Naive thymus-derived CD4-positive, alpha-beta T cell (primary cell): ENCODE measurements around the gene CSNK1G1. TPM values are rescaled to one million over a fixed set of nuclear protein-coding genes. Genes with fewer than 3 reads are reported as not detected.

Experiments
- ATAC-seq: fragments of 150-1000 bp; cut with Tn5 transposase; 2 replicates; pipeline ENCODE4 v1.10.0; 2021; ENCODE audit warnings: mild to moderate bottlenecking, moderate library complexity
- CTCF ChIA-PET: fragments of 350-600 bp; sonication (Branson Sonifier 250); formaldehyde crosslinking; loops from one replicate; lab custom pipeline; 2021; ENCODE audit warnings: antibody characterized with exemption; lab: Charles Lee
- POLR2A ChIA-PET: fragments of 350-600 bp; sonication (Branson Sonifier 250); formaldehyde crosslinking; loops from one replicate; lab custom pipeline; 2021; ENCODE audit warnings: antibody characterized with exemption, inconsistent platforms; lab: Charles Lee
- DNase-seq, 9 donors: peaks; one replicate each; pipeline versions ENCODE4 v3.0.0 to v3.0.0-alpha.2; 2020 to 2022; ENCODE audit warnings: mixed read lengths in 1 of 9
- H3K27ac ChIP-seq: one replicate; pipeline ENCODE4 v1.7.0; 2013; ENCODE audit warnings: mild to moderate bottlenecking, low read depth, low read length, moderate library complexity
- H3K27me3 ChIP-seq, 2 donors: one replicate each; pipeline ENCODE4 v1.7.0; 2013; ENCODE audit warnings: low read length in 2 of 2, mild to moderate bottlenecking in 2 of 2, moderate library complexity in 2 of 2; ENCODE audit not compliant: control insufficient read depth in 2 of 2, insufficient read depth in 2 of 2
- H3K36me3 ChIP-seq, 3 experiments: 1 replicate in 2 of 3; 2 replicates in 1 of 3; pipeline ENCODE4 v1.7.0; 2013; ENCODE audit warnings: low read length in 3 of 3, mild to moderate bottlenecking in 3 of 3, moderate library complexity in 1 of 3; ENCODE audit not compliant: insufficient read depth in 3 of 3, control insufficient read depth in 2 of 3
- H3K4me1 ChIP-seq, 2 donors: one replicate each; pipeline ENCODE4 v1.7.0; 2013; ENCODE audit warnings: low read length in 2 of 2, mild to moderate bottlenecking in 2 of 2, moderate library complexity in 1 of 2; ENCODE audit not compliant: control insufficient read depth in 2 of 2, insufficient read depth in 2 of 2
- H3K4me3 ChIP-seq: 2 replicates; pipeline ENCODE4 v1.7.0; 2013; ENCODE audit warnings: mild to moderate bottlenecking, low read length
- H3K9me3 ChIP-seq, 3 experiments: 1 replicate in 2 of 3; 2 replicates in 1 of 3; pipeline ENCODE4 v1.7.0; 2013; ENCODE audit warnings: low read length in 3 of 3; ENCODE audit not compliant: control insufficient read depth in 2 of 3
- H3K27ac Mint-ChIP-seq, 9 donors: one replicate each; pipeline ENCODE4 v1.8.0; 2020 to 2022; ENCODE audit warnings: mixed read lengths in 9 of 9, mild to moderate bottlenecking in 8 of 9, moderate library complexity in 5 of 9, inconsistent platforms in 2 of 9
- H3K27me3 Mint-ChIP-seq, 5 donors: one replicate each; pipeline ENCODE4 v1.8.0; 2021 to 2022; ENCODE audit warnings: mixed read lengths in 5 of 5, mild to moderate bottlenecking in 1 of 5
- H3K36me3 Mint-ChIP-seq, 5 donors: one replicate each; pipeline ENCODE4 v1.8.0; 2020 to 2022; ENCODE audit warnings: mixed read lengths in 5 of 5, mild to moderate bottlenecking in 3 of 5, inconsistent platforms in 1 of 5
- H3K4me1 Mint-ChIP-seq, 7 donors: one replicate each; pipeline ENCODE4 v1.8.0; 2020 to 2022; ENCODE audit warnings: mixed read lengths in 7 of 7, mild to moderate bottlenecking in 3 of 7, inconsistent platforms in 1 of 7
- H3K4me3 Mint-ChIP-seq, 10 donors: one replicate each; pipeline ENCODE4 v1.8.0; 2020 to 2022; ENCODE audit warnings: mild to moderate bottlenecking in 10 of 10, mixed read lengths in 10 of 10, moderate library complexity in 6 of 10, inconsistent platforms in 2 of 10
- H3K9me3 Mint-ChIP-seq, 11 donors: one replicate each; pipeline ENCODE4 v1.8.0; 2020 to 2022; ENCODE audit warnings: mixed read lengths in 11 of 11, mild to moderate bottlenecking in 4 of 11, inconsistent platforms in 1 of 11, moderate library complexity in 1 of 11
- intact Hi-C, 2 donors: fragments of 100-400 bp; cut with micrococcal nuclease; formaldehyde crosslinking; loops; one replicate each; pipeline ENCODE4 v1.15.1; 2023
- polyA plus RNA-seq, 2 donors: library from polyadenylated mRNA; unstranded; fragments of 300-500 nt; fragmentation: Illumina TruSeq; gene quantifications; one replicate each; pipeline ENCODE4 v1.2.3, GENCODE V29; 2021
- total RNA-seq, 6 experiments: library from RNA in 5 of 6; stranded (reverse) in 5 of 6; gene quantifications; 1 replicate in 5 of 6; 2 replicates in 1 of 6; pipeline ENCODE4 v1.2.3 and lab custom pipeline; 2021 to 2026

CSNK1G1 gene
- total and polyA plus RNA-seq, 7 experiments from 2014 or later: 18.2 to 31.4 (median 26.4) TPM

- Mint-ChIP-seq H3K36me3 (peaks cover 13 to 30% (median 27%) of the 10 kb centered on the region in 5 donors), H3K4me3 (peak overlapping the region; percentile 80 to 97 (median 90)), H3K4me1 (peaks cover 34 to 58% (median 49%) of the 10 kb centered on the region in 7 donors), H3K9me3 (no peaks in the 10 kb centered on the region), H3K27ac (peak overlapping the region; percentile 78 to 97 (median 92)), H3K27me3 (peaks cover 0 to 2% (median 0%) of the 10 kb centered on the region in 5 donors)
- intact Hi-C loops: loop anchor here (2.0 to 10.0 kb wide), 7 partner anchors 490 to 1705 kb away; partner anchors contain the start of genes RNU5A-1 (in 2 of the 2), PDCD7 (in 1 of the 2), RAB11A (in 1 of the 2) and SPG21 (in 1 of the 2)
- no peaks in the 10 kb centered on the region for H3K27me3 ChIP-seq
- peak overlapping the region; percentile 76 for H3K4me3 ChIP-seq
- peak overlapping the region; percentile 97 for H3K27ac ChIP-seq
- peaks cover 17 to 29% of the 10 kb centered on the region in 2 donors for H3K4me1 ChIP-seq
- H3K36me3 ChIP-seq: peaks cover 10 to 39% (median 15%) of the 10 kb centered on the region in 3 experiments
- ATAC-seq: no peak
- ChIA-PET CTCF (interaction anchor here (3.2 kb wide), 1 partner anchor 8 kb away, joined by 11 read pairs; no protein-coding TSS in a partner anchor), POLR2A (interaction anchor here (0.5 to 6.6 kb wide), 6 partner anchors 10 to 264 kb away, joined by 3 to 55 read pairs (median 6); partner anchors contain the start of genes SNX1, SNX22 and TRIP4)
- H3K9me3 ChIP-seq: no peaks in the 10 kb centered on the region
- peak in 1 of 9 donors; percentile 14 for DNase-seq
Observed at GRCh38 chr15:64161688-64162477, 194.1 kb downstream of the CSNK1G1 start.

GRCh38 chr15:64158363-64159134 lies 197.4 kb downstream of the CSNK1G1 start:
- H3K27me3 Mint-ChIP-seq: peaks cover 0 to 2% (median 1%) of the 10 kb centered on the region in 5 donors
- peaks cover 34 to 45% (median 38%) of the 10 kb centered on the region in 7 donors for H3K4me1 Mint-ChIP-seq
- Histone ChIP-seq H3K4me1 (peaks cover 12 to 24% of the 10 kb centered on the region in 2 donors), H3K36me3 (peaks cover 19 to 69% (median 21%) of the 10 kb centered on the region in 3 experiments), H3K27me3 (no peaks in the 10 kb centered on the region), H3K27ac (no peak overlapping the region), H3K9me3 (no peaks in the 10 kb centered on the region), H3K4me3 (no peak overlapping the region)
- H3K4me3 Mint-ChIP-seq: peak overlapping the region in 3 of 10 donors; percentile 12 to 57 (median 52)
- H3K36me3 Mint-ChIP-seq: peaks cover 13 to 39% (median 30%) of the 10 kb centered on the region in 5 donors
- H3K27ac Mint-ChIP-seq: peak overlapping the region in 8 of 9 donors; percentile 7 to 81 (median 68)
- H3K9me3 Mint-ChIP-seq: no peaks in the 10 kb centered on the region
- DNase-seq: no peak
- ChIA-PET POLR2A (interaction anchor here (0.7 to 1.6 kb wide), 4 partner anchors 14 to 1583 kb away, joined by 3 to 4 read pairs (median 4); partner anchors contain the start of gene SNX1), CTCF (interaction anchor here (0.5 kb wide), 1 partner anchor 503 kb away, joined by 3 read pairs; no protein-coding TSS in a partner anchor)
- ATAC-seq: no peak
- intact Hi-C loops: loop anchor here in 1 of 2 donors (10.0 kb wide), 1 partner anchor 554 kb away; no protein-coding TSS in a partner anchor

GRCh38 chr15:64157599-64158125 lies 198.3 kb downstream of the CSNK1G1 start:
- Histone ChIP-seq H3K27ac (no peak overlapping the region), H3K4me3 (no peak overlapping the region), H3K4me1 (peaks cover 19 to 30% of the 10 kb centered on the region in 2 donors), H3K9me3 (no peaks in the 10 kb centered on the region), H3K27me3 (no peaks in the 10 kb centered on the region), H3K36me3 (peaks cover 19 to 68% (median 21%) of the 10 kb centered on the region in 3 experiments)
- Mint-ChIP-seq H3K4me3 (no peak overlapping the region), H3K4me1 (peaks cover 34 to 49% (median 44%) of the 10 kb centered on the region in 7 donors), H3K36me3 (peaks cover 13 to 41% (median 30%) of the 10 kb centered on the region in 5 donors), H3K27me3 (peaks cover 0 to 7% (median 4%) of the 10 kb centered on the region in 5 donors), H3K27ac (peak overlapping the region in 1 of 9 donors; percentile 73), H3K9me3 (no peaks in the 10 kb centered on the region)
- ChIA-PET CTCF (no interaction called here), POLR2A (interaction anchor here (1.3 to 1.6 kb wide), 3 partner anchors 10 to 62 kb away, joined by 3 to 4 read pairs (median 3); partner anchors contain the start of gene SNX1)
- intact Hi-C loops: loop anchor here in 1 of 2 donors (10.0 kb wide), 1 partner anchor 553 kb away; no protein-coding TSS in a partner anchor
- no peak for ATAC-seq
- DNase-seq: no peak

- CTCF ChIA-PET: no interaction called here
- Mint-ChIP-seq H3K4me1 (peaks cover 30 to 46% (median 43%) of the 10 kb centered on the region in 7 donors), H3K4me3 (peak overlapping the region in 1 of 10 donors; percentile 53), H3K27ac (peak overlapping the region in 3 of 9 donors; percentile 16 to 38 (median 25)), H3K9me3 (no peaks in the 10 kb centered on the region), H3K36me3 (peaks cover 13 to 35% (median 27%) of the 10 kb centered on the region in 5 donors), H3K27me3 (peaks cover 0 to 9% (median 4%) of the 10 kb centered on the region in 5 donors)
- Histone ChIP-seq H3K9me3 (no peaks in the 10 kb centered on the region), H3K4me3 (no peak overlapping the region), H3K36me3 (peaks cover 19 to 65% (median 21%) of the 10 kb centered on the region in 3 experiments), H3K4me1 (peaks cover 19 to 27% of the 10 kb centered on the region in 2 donors), H3K27me3 (peaks cover 0 to 4% of the 10 kb centered on the region in 2 donors), H3K27ac (no peak overlapping the region)
- POLR2A ChIA-PET: interaction anchor here (1.3 to 1.6 kb wide), 2 partner anchors 9 to 16 kb away, joined by 3 read pairs; no protein-coding TSS in a partner anchor
- no peak for ATAC-seq
- intact Hi-C loops: loop anchor here in 1 of 2 donors (10.0 kb wide), 1 partner anchor 552 kb away; no protein-coding TSS in a partner anchor
- no peak for DNase-seq
Observed at GRCh38 chr15:64156652-64157331, 199.2 kb downstream of the CSNK1G1 start.

GRCh38 chr15:64155802-64156651 lies 199.9 kb downstream of the CSNK1G1 start:
- Histone ChIP-seq H3K4me1 (peaks cover 13 to 22% of the 10 kb centered on the region in 2 donors), H3K9me3 (no peaks in the 10 kb centered on the region), H3K4me3 (no peak overlapping the region), H3K27me3 (peaks cover 0 to 4% of the 10 kb centered on the region in 2 donors), H3K27ac (no peak overlapping the region), H3K36me3 (peaks cover 19 to 65% (median 21%) of the 10 kb centered on the region in 3 experiments)
- Mint-ChIP-seq H3K27me3 (peaks cover 0 to 9% (median 5%) of the 10 kb centered on the region in 5 donors), H3K9me3 (no peaks in the 10 kb centered on the region), H3K27ac (peak overlapping the region in 2 of 9 donors; percentile 7), H3K36me3 (peaks cover 13 to 32% (median 25%) of the 10 kb centered on the region in 5 donors), H3K4me1 (peaks cover 28 to 46% (median 44%) of the 10 kb centered on the region in 7 donors), H3K4me3 (no peak overlapping the region)
- POLR2A ChIA-PET: no interaction called here
- DNase-seq: no peak
- ATAC-seq: no peak
- CTCF ChIA-PET: interaction anchor here (3.4 kb wide), 1 partner anchor 7 kb away, joined by 11 read pairs; the partner anchor contains the start of gene PPIB
- intact Hi-C loops: loop anchor here in 1 of 2 donors (10.0 kb wide), 1 partner anchor 551 kb away; no protein-coding TSS in a partner anchor
